Upper lobe of left lung (tissue), 6 donors: Measurements from ENCODE around the gene AKR7A2. TPM values are rescaled to one million over a fixed set of nuclear protein-coding genes. Genes with fewer than 3 reads are reported as not detected.
"Not testable (repeated sequence)": the region's sequence is repeated elsewhere in the genome, so short reads cannot be mapped to it uniquely, and the experiment has no call there.

Experiments
- ATAC-seq, 2 donors: fragments of 200-7000 bp; cut with Tn5 transposase; one replicate each; pipeline ENCODE4 v1.9.1; 2022; ENCODE audit warnings: mild to moderate bottlenecking in 2 of 2, moderate library complexity in 2 of 2; ENCODE audit not compliant: low FRiP score in 2 of 2
- DNase-seq, 2 donors: peaks; one replicate each; pipeline ENCODE4 v3.0.0-alpha.2; 2019 to 2020
- H3K27ac ChIP-seq, 4 donors: fragments of 200-600 bp; sonication (generic); one replicate each; pipeline ENCODE4 v1.5.1; 2016 to 2019
- H3K27me3 ChIP-seq, 4 donors: fragments of 200-600 bp; sonication (generic); one replicate each; pipeline ENCODE4 v1.5.1; 2017 to 2019
- H3K36me3 ChIP-seq, 4 donors: fragments of 200-600 bp; sonication (generic); one replicate each; pipeline ENCODE4 v1.5.1; 2016 to 2019
- H3K4me1 ChIP-seq, 4 donors: fragments of 200-600 bp; sonication (generic); one replicate each; pipeline ENCODE4 v1.5.1; 2018 to 2019
- H3K4me3 ChIP-seq, 4 donors: fragments of 200-600 bp; sonication (generic); one replicate each; pipeline ENCODE4 v1.5.1; 2017 to 2019; ENCODE audit warnings: mild to moderate bottlenecking in 2 of 4, moderate library complexity in 1 of 4
- H3K9me3 ChIP-seq, 4 donors: fragments of 200-600 bp; sonication (generic); one replicate each; pipeline ENCODE4 v1.5.1; 2018 to 2019
- EP300 ChIP-seq, 4 donors: sonication (generic); formaldehyde crosslinking; IDR thresholded peaks; one replicate each; pipeline ENCODE4 v1.5.1; 2017; ENCODE audit warnings: antibody characterized with exemption in 4 of 4, control low read depth in 2 of 4
- POLR2A ChIP-seq, 4 donors: fragments of 450-650 bp; IDR thresholded peaks; one replicate each; pipeline ENCODE4 v1.5.1; 2016 to 2017; ENCODE audit warnings: antibody characterized with exemption in 4 of 4, mild to moderate bottlenecking in 2 of 4
- POLR2AphosphoS5 ChIP-seq, 2 donors: sonication (generic); formaldehyde crosslinking; IDR thresholded peaks; one replicate each; pipeline ENCODE4 v1.5.1; 2017; ENCODE audit warnings: antibody characterized with exemption in 2 of 2
- WGBS, 2 donors: methylation state at CpG; one replicate each; pipeline ENCODE4 v1.1.5; 2017 to 2018; 5-methylcytosine and 5-hydroxymethylcytosine counted together
- total RNA-seq, 6 donors: library from RNA; depleted of rRNA in 4 of 6; stranded (reverse); fragments of >200 nt in 4 of 6; gene quantifications; one replicate each; pipeline versions ENCODE4 v1.1.0 to v1.2.1, GENCODE V29; 2016 to 2021
- TF ChIP-seq, protein P1 (sequence below), 6 experiments: fragments of 450-650 bp in 4 of 6; fragments of 200-600 bp in 2 of 6; sonication (generic) in 2 of 6; IDR thresholded peaks; one replicate each; pipeline ENCODE4 v1.5.1; 2016 to 2019; ENCODE audit warnings: antibody characterized with exemption in 6 of 6
- donor health status: DM: no; HTN: no; CAD: no; lungs with moderate emphysema.
- donor health status: DM: no; HTN: yes; CAD: no; lungs with severe emphysema.

Gene AKR7A2
- total RNA-seq, 6 donors from 2014 or later = 25.2 to 66.3 (median 47.6) TPM

DNA sequence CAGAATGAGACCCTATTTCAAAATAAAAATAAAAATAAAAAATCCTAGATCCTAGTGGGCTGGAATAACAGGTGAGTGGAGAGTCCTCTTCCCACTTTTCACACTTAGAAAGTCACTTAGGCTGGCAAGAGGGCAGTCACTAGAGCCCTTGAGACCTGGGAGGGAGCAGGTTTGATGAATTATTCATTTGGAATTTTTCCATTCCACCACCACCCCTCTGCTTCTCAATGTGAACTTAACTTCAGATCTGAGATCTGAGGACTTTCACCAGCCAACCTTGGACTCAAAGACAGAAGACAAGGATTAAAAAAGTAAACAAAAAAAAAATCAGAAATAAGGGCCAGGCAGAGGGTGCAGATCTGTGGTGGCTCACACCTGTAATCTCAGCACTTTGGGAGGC lies 39.9 kb downstream of the AKR7A2 start:
- peaks cover 0 to 6% (median 2%) of the 10 kb centered on the region in 4 donors for H3K4me1 ChIP-seq
- H3K9me3 ChIP-seq = peaks cover 0 to 3% (median 0%) of the 10 kb centered on the region in 4 donors
- no peak overlapping the region for H3K4me3 ChIP-seq
- H3K36me3 ChIP-seq = no peaks in the 10 kb centered on the region
- ATAC-seq = no peak
- no peak overlapping the region for H3K27ac ChIP-seq
- DNase-seq = no peak
- H3K27me3 ChIP-seq = no peaks in the 10 kb centered on the region
- TF ChIP-seq, protein P1, sequence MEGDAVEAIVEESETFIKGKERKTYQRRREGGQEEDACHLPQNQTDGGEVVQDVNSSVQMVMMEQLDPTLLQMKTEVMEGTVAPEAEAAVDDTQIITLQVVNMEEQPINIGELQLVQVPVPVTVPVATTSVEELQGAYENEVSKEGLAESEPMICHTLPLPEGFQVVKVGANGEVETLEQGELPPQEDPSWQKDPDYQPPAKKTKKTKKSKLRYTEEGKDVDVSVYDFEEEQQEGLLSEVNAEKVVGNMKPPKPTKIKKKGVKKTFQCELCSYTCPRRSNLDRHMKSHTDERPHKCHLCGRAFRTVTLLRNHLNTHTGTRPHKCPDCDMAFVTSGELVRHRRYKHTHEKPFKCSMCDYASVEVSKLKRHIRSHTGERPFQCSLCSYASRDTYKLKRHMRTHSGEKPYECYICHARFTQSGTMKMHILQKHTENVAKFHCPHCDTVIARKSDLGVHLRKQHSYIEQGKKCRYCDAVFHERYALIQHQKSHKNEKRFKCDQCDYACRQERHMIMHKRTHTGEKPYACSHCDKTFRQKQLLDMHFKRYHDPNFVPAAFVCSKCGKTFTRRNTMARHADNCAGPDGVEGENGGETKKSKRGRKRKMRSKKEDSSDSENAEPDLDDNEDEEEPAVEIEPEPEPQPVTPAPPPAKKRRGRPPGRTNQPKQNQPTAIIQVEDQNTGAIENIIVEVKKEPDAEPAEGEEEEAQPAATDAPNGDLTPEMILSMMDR (IDR thresholded peaks at IDR 0.05) = no peak
- no peak for TF ChIP-seq POLR2A (IDR thresholded peaks at IDR 0.05)

DNA sequence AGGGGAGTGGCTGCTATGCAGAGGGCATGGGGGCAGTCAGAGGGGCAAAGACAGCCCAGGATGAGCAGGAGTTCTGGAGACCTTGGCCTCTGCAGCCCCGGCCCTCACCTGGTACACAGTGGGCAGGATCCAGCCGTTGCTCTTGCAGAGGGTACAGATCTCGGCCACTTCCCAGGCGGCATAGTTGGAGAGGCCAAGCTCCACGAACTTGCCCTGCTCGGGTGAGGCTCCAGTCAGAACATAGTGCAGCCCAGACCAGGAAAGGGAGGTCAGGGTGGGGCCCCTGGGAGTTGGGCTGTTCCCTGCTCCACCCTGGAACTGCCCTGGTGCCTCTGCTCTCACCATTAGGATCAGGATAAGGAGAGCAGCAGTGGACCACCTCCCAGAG lies 41.6 kb downstream of the AKR7A2 start:
- H3K4me3 ChIP-seq, DNase-seq, H3K36me3 ChIP-seq, H3K27ac ChIP-seq, H3K27me3 ChIP-seq, ATAC-seq, H3K4me1 ChIP-seq, H3K9me3 ChIP-seq: not testable (repeated sequence)
- WGBS, 2 donors = no CpG with 5 or more reads among the region's 6 CpGs

DNA sequence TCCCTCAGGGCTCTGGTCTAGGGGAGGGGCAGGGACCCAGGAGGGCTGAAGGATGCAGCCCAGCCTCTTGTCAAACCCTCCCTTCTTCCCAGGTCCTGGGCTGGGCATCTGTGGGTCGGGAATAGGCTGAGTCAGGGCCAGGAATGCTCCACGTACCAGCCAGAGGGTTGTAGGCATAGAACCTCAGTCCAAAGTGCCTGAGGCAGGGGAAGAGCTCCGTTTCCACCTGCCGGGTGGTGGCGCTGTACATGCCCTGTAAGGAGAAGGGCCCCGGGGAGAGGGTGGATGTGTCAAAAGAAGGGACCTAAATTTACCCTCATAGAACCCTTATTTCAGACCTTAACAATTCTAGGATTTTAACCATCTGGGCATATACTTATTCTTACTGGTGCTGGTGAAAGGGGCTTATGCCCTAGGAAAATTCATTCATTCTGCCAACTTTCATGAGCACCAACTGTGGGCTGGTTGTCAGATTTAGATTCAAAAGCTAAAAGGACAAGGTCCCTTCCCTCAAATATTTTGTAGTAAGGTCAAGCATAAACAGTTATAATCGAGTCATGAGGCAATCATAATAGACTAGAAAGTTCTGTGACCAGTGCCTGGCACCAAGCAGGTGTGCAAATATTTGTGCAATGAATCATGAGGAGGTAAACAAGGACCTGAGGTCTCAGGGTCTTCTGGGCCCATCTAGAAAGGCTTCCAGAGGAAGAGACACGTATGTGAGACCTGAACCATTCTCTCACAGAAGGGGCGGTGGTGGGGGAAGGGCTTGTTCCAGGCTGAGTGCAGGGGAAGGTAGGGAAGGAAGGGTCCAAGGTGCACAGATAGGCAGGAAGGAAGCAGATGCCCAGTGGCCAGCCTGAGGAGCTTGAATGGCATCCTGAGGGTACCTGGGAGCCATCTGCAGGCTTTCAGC lies 42.3 kb downstream of the AKR7A2 start:
- not testable (repeated sequence) for H3K27ac ChIP-seq, H3K4me3 ChIP-seq, H3K36me3 ChIP-seq, ATAC-seq, H3K9me3 ChIP-seq, H3K4me1 ChIP-seq, DNase-seq, H3K27me3 ChIP-seq
- WGBS, 2 donors = 68 to 81% methylated on average over 7 to 8 of the region's 9 CpGs

DNA sequence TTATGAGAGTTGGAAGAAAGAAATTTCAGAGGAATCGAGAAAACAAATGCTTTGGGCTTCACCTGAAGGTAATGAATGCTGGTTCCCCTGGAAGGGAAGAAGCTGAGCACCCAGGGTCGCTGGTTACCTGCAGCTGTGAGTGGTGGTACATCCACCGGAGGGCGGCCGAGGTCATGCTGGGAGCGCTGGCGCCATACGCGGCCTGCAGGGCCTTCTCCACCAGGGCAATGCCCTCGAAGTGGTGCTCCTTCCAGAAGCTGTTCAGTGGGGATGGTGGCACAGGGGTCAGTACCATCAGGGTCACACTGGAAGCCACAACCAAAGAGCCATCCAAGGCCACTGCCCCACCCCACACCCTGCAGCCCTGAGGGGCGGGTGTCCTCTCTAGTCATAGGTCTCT lies 43.5 kb downstream of the AKR7A2 start:
- no peak for TF ChIP-seq EP300 (IDR thresholded peaks at IDR 0.05)
- TF ChIP-seq, protein P1 (IDR thresholded peaks at IDR 0.05) = no peak
- TF ChIP-seq POLR2A (IDR thresholded peaks at IDR 0.05) = no peak
- TF ChIP-seq POLR2AphosphoS5 (IDR thresholded peaks at IDR 0.05) = no peak
- Histone ChIP-seq H3K27me3 (no peaks in the 10 kb centered on the region), H3K4me3 (no peak overlapping the region), H3K4me1 (no peaks in the 10 kb centered on the region), H3K36me3 (no peaks in the 10 kb centered on the region), H3K9me3 (no peaks in the 10 kb centered on the region), H3K27ac (no peak overlapping the region)
- no peak for ATAC-seq
- WGBS, 2 donors = 84 to 85% methylated on average over 9 to 11 of the region's 11 CpGs
- no peak for DNase-seq

DNA sequence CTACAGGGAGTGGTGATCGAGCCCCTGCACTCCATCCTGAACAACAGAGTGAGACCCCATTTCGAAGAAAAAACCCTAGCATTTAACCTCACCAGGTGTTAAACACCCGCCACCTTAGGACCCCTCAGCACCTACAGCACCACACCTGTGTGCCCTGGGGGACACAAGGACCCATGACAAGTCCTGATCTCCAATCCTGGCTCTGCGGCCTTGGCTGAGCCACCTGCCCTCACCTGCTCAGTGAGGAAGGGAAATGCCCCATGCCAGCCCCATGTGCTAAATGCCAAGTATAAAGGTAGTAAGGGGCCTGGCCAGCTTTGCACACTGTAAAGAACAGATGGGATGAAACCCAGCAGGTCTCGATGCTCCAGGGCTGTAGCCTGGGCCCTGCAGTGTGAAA lies 49.2 kb downstream of the AKR7A2 start:
- WGBS, 2 donors = 91 to 92% methylated on average over 4 to 5 of the region's 5 CpGs
- H3K4me3 ChIP-seq = no peak overlapping the region
- H3K36me3 ChIP-seq = peaks cover 18 to 29% (median 24%) of the 10 kb centered on the region in 4 donors
- H3K27me3 ChIP-seq = no peaks in the 10 kb centered on the region
- no peaks in the 10 kb centered on the region for H3K9me3 ChIP-seq
- DNase-seq = no peak
- no peak for ATAC-seq
- no peak overlapping the region for H3K27ac ChIP-seq
- TF ChIP-seq, protein P1 (IDR thresholded peaks at IDR 0.05) = no peak
- TF ChIP-seq EP300 (IDR thresholded peaks at IDR 0.05) = no peak
- no peak for TF ChIP-seq POLR2AphosphoS5 (IDR thresholded peaks at IDR 0.05)
- TF ChIP-seq POLR2A (IDR thresholded peaks at IDR 0.05) = no peak
- H3K4me1 ChIP-seq = no peaks in the 10 kb centered on the region

DNA sequence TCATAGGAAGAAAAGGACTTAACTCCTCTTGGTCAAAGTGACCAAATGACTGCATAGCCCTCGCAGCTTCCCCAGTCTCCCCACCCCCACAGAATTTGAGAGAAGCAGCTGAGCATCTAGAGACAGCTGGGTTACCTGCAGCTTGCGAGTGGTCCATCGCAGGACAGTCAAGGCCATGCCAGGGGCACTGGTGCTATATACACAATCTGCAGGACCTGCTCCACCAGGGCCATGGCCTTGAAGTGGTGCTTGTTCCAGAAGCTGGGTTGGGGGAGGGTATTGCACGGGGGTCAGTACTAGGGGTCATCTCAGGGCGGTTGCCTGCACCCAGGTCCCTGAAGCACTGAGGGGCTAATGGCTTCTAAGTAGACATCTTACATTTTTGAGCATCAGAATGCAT lies 49.9 kb downstream of the AKR7A2 start:
- no peaks in the 10 kb centered on the region for H3K27me3 ChIP-seq
- WGBS, 2 donors = 77 to 84% methylated on average over 4 to 5 of the region's 5 CpGs
- no peaks in the 10 kb centered on the region for H3K4me1 ChIP-seq
- no peak for ATAC-seq
- H3K27ac ChIP-seq = no peak overlapping the region
- DNase-seq = no peak
- TF ChIP-seq, protein P1 (IDR thresholded peaks at IDR 0.05) = no peak
- no peak for TF ChIP-seq POLR2A (IDR thresholded peaks at IDR 0.05)
- no peak for TF ChIP-seq EP300 (IDR thresholded peaks at IDR 0.05)
- TF ChIP-seq POLR2AphosphoS5 (IDR thresholded peaks at IDR 0.05) = no peak
- no peak overlapping the region for H3K4me3 ChIP-seq
- H3K9me3 ChIP-seq = no peaks in the 10 kb centered on the region
- H3K36me3 ChIP-seq = peaks cover 18 to 36% (median 31%) of the 10 kb centered on the region in 4 donors
